Chondrocyte (in vitro differentiated cells): ENCODE data around the gene OR1B1. TPM values are rescaled to one million over a fixed set of nuclear protein-coding genes. Genes with fewer than 3 reads are reported as not detected.

Experiments used
- DNase-seq: peaks from one replicate; pipeline ENCODE4 v3.0.0; 2021; ENCODE audit warnings: mixed read lengths, low spot score
- H3K27ac Mint-ChIP-seq: one replicate; pipeline ENCODE4 v1.8.0; 2021; ENCODE audit warnings: mild to moderate bottlenecking, moderate library complexity, mixed read lengths; ENCODE audit not compliant: unreplicated experiment
- H3K27me3 Mint-ChIP-seq: 2 replicates; pipeline ENCODE4 v1.8.0; 2021; ENCODE audit warnings: low read depth, mixed read lengths
- H3K36me3 Mint-ChIP-seq: 2 replicates; pipeline ENCODE4 v1.8.0; 2021; ENCODE audit warnings: low read depth, mixed read lengths
- H3K4me1 Mint-ChIP-seq: 2 replicates; pipeline ENCODE4 v1.8.0; 2021; ENCODE audit warnings: low read depth, mild to moderate bottlenecking, mixed read lengths
- H3K4me3 Mint-ChIP-seq: one replicate; pipeline ENCODE4 v1.8.0; 2021; ENCODE audit warnings: mild to moderate bottlenecking, moderate library complexity, mixed read lengths; ENCODE audit not compliant: unreplicated experiment
- H3K9me3 Mint-ChIP-seq: 2 replicates; pipeline ENCODE4 v1.8.0; 2021; ENCODE audit warnings: low read depth, mixed read lengths
- CTCF ChIP-seq: fragments of 200-600 bp; sonication (generic); IDR thresholded peaks from 2 replicates; pipeline ENCODE4 v1.5.0; 2021; ENCODE audit warnings: antibody characterized with exemption, mild to moderate bottlenecking, moderate library complexity
- long read RNA-seq: library from polyadenylated mRNA; stranded (forward); transcript quantifications from one replicate; pipeline ENCODE4 v2.0.0, GENCODE V29; 2021
- total RNA-seq: library from RNA; stranded (reverse); gene quantifications from 3 replicates; pipeline ENCODE4 v1.2.1, GENCODE V29; 2021

The OR1B1 gene
- not detected in 3 replicates for total RNA-seq
- long read RNA-seq = 0 reads

- DNase-seq = no peak
- H3K9me3 Mint-ChIP-seq = no peaks in the 10 kb centered on the region
- TF ChIP-seq CTCF = no peak
Measured at GRCh38 chr9:122657527-122657926, at the start of gene OR1B1. TSS of gene OR1B1 (minus strand) at chr9:122657627.

GRCh38 chr9:122695696-122696095 is 38.3 kb upstream of the OR1B1 start:
- no peaks in the 10 kb centered on the region for H3K36me3 Mint-ChIP-seq
- H3K9me3 Mint-ChIP-seq = peaks cover 21% of the 10 kb centered on the region
- H3K4me1 Mint-ChIP-seq = no peaks in the 10 kb centered on the region
- no peak overlapping the region for H3K4me3 Mint-ChIP-seq
- peaks cover 7% of the 10 kb centered on the region for H3K27me3 Mint-ChIP-seq
- no peak for TF ChIP-seq CTCF
- H3K27ac Mint-ChIP-seq = no peak overlapping the region
- no peak for DNase-seq

More at GRCh38 chr9:122657527-122657926, at the start of gene OR1B1:
- Mint-ChIP-seq H3K4me3 (no peak within 1 kb of the TSS), H3K27me3 (peaks cover 20% of the 10 kb centered on the region), H3K4me1 (no peaks in the 10 kb centered on the region), H3K27ac (no peak within 1 kb of the TSS), H3K36me3 (no peaks in the 10 kb centered on the region)

- Mint-ChIP-seq H3K27ac (no peak overlapping the region), H3K4me3 (no peak overlapping the region), H3K27me3 (peaks cover 2% of the 10 kb centered on the region), H3K36me3 (no peaks in the 10 kb centered on the region), H3K4me1 (no peaks in the 10 kb centered on the region), H3K9me3 (peaks cover 13% of the 10 kb centered on the region)
- no peak for DNase-seq
- TF ChIP-seq CTCF = no peak
Measured at GRCh38 chr9:122684851-122685250, 27.4 kb upstream of the OR1B1 start.

GRCh38 chr9:122672481-122672880 is 15.1 kb upstream of the OR1B1 start:
- no peak for TF ChIP-seq CTCF
- H3K9me3 Mint-ChIP-seq = peaks cover 6% of the 10 kb centered on the region
- no peak overlapping the region for H3K4me3 Mint-ChIP-seq
- H3K27ac Mint-ChIP-seq = no peak overlapping the region
- H3K4me1 Mint-ChIP-seq = no peaks in the 10 kb centered on the region
- peaks cover 23% of the 10 kb centered on the region for H3K27me3 Mint-ChIP-seq
- no peaks in the 10 kb centered on the region for H3K36me3 Mint-ChIP-seq
- DNase-seq = no peak

- Mint-ChIP-seq H3K36me3 (no peaks in the 10 kb centered on the region), H3K4me3 (no peak within 1 kb of the TSS), H3K27ac (no peak within 1 kb of the TSS), H3K27me3 (peaks cover 31% of the 10 kb centered on the region), H3K4me1 (no peaks in the 10 kb centered on the region), H3K9me3 (peaks cover under 1% of the 10 kb centered on the region)
- TF ChIP-seq CTCF = no peak
- no peak for DNase-seq
Measured at GRCh38 chr9:122661416-122661815, 4.0 kb upstream of the OR1B1 start, which contains the start of gene OR1L1. TSS of gene OR1L1 (plus strand) at chr9:122661716. CDS start at chr9:122661716, 0 bp downstream.
